Epithelial cell of esophagus (primary cell): ENCODE results near the gene RPL7A.
"Not testable (repeated sequence)": the region's sequence is repeated elsewhere in the genome, so short reads cannot be mapped to it uniquely, and the experiment has no call there.

Experiments used
- DNase-seq: peaks from one replicate; pipeline ENCODE4 v3.0.0; 2010; ENCODE audit warnings: low read depth
- H3K4me3 ChIP-seq: 2 replicates; pipeline ENCODE4 v1.5.1; 2011; ENCODE audit warnings: mild to moderate bottlenecking, low read length, control low read depth
- CTCF ChIP-seq: IDR thresholded peaks from 2 replicates; pipeline ENCODE4 v1.5.1; 2011; ENCODE audit warnings: low read depth, mild to moderate bottlenecking, low read length, control low read depth, inconsistent platforms; ENCODE audit not compliant: insufficient read depth; ENCODE audit errors: missing control alignments

RPL7A gene

GRCh38 chr9:133321411-133321935 lies 26.5 kb upstream of the RPL7A start:
- H3K4me3 ChIP-seq = no peak overlapping the region
- TF ChIP-seq CTCF = no peak
- no peak for DNase-seq

GRCh38 chr9:133322701-133323100 lies 25.3 kb upstream of the RPL7A start:
- DNase-seq = no peak
- no peak overlapping the region for H3K4me3 ChIP-seq
- TF ChIP-seq CTCF = no peak

DNA sequence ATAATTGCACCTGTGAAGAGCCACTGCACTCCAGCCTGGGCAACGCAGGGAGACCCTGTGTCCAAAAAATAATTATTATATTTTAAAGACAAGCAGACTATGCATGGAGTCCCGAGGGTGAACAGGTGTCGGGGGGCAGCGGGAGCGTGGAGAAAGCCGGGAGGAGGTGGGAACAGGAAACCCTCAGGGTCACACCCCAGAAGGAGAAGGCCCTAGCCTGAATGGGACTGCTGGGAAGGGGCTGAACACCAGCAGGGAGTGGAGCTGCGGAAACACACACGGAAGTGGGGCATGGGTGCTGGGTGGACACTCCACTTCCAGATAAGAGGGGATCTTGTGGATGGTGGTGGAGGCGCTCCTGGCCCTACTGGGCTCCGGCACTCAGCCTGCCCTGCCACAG lies 24.8 kb upstream of the RPL7A start:
- no peak for TF ChIP-seq CTCF
- no peak for DNase-seq
- no peak overlapping the region for H3K4me3 ChIP-seq

- no peak for DNase-seq
- no peak overlapping the region for H3K4me3 ChIP-seq
- TF ChIP-seq CTCF = no peak
These were observed 23.9 kb upstream of the RPL7A start for GRCh38 chr9:133323991-133324703.

GRCh38 chr9:133327021-133327420 lies 21.0 kb upstream of the RPL7A start:
- DNase-seq, H3K4me3 ChIP-seq: not testable (repeated sequence)

- no peak overlapping the region for H3K4me3 ChIP-seq
- TF ChIP-seq CTCF = no peak
- no peak for DNase-seq
These were observed 20.1 kb upstream of the RPL7A start for GRCh38 chr9:133327834-133328484.

DNA sequence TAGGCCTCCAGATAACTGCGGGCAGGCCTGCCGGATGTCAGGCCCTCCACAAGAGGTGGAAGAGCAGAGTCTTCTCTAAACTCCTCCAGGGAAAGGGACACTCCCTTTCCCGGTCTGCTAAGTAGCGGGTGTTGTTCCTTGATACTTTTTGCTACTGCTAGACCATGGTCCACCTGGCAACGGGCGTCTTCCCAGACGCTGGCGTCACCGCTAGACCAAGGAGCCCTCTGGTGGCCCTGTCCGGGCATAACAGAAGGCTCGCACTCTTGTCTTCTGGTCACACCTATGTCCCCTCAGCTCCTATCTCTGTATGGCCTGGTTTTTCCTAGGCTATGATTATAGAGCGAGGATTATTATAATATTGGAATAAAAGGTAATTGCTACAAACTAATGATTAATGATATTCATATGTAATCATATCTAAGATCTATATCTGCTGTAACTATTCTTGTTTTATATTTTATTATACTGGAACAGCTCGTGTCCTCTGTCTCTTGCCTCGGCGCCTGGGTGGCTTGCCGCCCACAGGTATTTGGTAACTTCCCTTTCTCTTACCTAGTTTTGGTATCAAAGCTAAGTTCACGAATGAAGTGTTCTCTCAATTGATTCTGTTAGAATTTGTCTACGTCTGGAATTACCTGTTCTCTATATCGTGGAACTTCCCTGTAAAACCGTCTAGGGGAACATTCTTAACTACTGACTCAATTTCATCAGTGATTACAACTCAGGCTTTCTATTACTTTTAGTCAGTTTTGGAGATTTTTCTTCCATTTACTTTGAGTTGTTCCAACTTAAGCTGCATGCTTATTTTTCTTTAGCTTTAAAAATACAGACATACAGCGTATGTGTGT lies 18.5 kb upstream of the RPL7A start:
- not testable (repeated sequence) for H3K4me3 ChIP-seq
- peak; percentile 66 for TF ChIP-seq CTCF
- DNase-seq = peak; percentile 34
